HG03469 (cell line): ENCODE results near the gene LRRC72.
"Not testable (repeated sequence)": the region's sequence is repeated elsewhere in the genome, so short reads cannot be mapped to it uniquely, and the experiment has no call there.

ENCODE experiments used
- ATAC-seq: cut with Tn5 transposase; IDR thresholded peaks from one replicate; pipeline ENCODE4 v1.9.1; 2021; ENCODE audit warnings: mild to moderate bottlenecking, moderate library complexity, moderate number of reproducible peaks; ENCODE audit not compliant: unreplicated experiment

LRRC72 gene

DNA sequence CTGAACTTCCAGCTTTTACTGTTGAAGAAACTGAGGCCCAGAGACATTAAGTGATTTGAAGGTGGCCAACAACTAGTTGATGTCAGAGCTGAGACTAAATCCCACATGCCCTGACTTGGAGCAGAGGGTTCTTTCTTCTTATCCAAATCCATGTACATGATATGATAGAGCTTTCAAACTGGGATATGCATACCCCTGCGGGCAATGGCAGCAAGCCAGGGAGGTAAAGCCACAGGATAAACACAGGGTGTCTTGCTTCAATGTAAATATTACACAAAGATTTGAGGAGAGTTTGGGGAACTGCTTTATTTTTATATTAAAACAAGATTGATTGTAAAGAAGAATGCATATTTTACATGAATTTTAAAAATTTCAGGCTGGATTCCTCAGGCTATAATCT is 2.3 kb upstream of the LRRC72 start:
- ATAC-seq = no peak

DNA sequence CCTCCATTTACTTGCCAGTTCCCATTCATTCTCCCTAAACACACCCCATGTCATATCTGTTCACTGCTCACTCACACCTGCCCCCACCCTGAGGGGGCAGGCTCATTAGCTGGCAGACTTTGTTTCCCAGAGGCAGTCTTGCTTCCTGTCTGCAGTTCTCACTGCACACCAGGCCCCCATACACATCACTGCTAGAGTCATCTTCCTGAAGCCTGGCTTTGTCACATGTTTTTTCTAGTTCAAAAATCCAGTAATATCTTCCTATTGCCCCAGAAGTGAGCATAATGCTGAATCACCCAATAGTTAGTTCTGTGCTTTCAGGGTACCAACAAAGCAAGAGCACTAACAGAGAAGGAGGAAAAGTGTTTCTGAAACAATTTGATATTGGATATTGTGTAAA is 1.9 kb downstream of the LRRC72 start:
- no peak for ATAC-seq

DNA sequence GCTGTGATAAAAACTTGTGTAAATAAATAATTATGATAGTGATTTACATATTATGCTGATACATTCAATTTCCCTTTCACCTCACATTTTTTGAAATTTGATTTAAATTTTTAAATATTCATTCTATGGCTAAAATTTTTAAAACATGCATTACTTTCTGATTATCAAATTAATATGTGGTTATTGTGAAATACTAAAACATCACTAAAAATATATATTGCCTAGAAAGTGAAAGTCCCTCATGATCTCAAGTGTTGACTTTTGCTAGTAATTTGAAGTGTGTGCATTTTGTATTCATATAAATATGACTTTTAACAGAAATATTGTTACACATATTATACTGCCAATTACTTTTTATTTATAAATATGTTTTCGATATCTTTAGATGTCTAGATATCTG is 3.1 kb downstream of the LRRC72 start:
- ATAC-seq = no peak

- ATAC-seq = no peak
Measured at GRCh38 chr7:16531707-16532106, 5.1 kb downstream of the LRRC72 start.

DNA sequence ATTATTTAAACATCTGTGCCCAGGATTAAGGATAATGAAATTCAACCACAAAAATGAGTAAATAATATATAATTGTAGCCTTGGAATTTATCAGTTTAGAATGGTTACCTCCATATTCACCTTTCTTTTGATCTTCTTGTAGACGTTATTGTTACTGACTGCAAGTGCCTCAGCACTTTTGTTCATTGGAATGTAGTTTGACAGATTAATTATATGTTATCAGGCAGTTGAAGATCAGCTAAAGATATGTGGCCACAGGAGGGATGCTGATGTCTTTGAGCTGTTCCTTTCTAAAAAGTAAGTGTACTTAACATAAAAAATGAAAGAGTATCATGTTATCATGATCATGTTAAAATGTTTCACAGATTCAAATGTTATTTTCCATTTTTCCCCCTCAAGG is 5.6 kb downstream of the LRRC72 start:
- no peak for ATAC-seq

- ATAC-seq = no peak
Measured at GRCh38 chr7:16535500-16535899, 8.9 kb downstream of the LRRC72 start.

DNA sequence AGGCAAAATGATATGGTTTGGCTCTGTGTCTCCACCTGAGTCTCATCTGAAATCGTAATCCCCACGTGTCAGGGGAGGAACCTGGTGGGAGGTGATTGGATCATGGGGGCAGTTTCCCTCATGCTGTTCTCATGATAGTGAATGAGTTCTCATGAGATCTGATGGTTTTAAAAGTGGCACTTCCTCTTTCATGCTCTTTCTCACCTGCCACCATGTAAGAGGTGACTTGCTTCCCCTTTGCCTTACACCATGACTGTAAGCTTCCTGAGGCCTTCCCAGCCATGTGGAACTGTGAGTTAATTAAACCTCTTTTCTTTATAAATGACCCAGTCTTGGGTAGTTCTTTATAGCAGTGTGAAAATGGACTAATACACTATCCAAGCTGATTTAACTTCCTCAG is 13.9 kb downstream of the LRRC72 start:
- not testable (repeated sequence) for ATAC-seq

DNA sequence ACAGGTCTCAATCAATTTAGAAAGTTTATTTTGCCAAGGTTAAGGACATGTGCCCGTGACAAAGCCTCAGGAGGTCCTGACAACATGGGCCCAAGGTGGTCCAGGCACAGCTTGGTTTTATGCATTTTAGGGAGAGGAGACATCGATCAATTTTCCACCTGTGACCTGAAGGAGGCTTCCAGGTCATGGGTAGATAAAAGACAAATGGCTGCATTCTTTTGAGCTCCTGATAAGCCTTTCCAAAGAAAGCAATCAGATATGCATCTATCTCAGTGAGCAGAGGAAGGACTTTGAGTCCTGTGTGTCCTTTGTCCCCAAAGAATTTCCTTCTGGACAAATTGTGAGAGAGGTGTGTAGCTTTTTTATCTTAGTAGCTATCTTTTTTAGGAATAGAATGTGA is 15.8 kb downstream of the LRRC72 start:
- ATAC-seq = no peak

GRCh38 chr7:16543456-16543855 is 16.8 kb downstream of the LRRC72 start:
- no peak for ATAC-seq

- no peak for ATAC-seq
Measured at GRCh38 chr7:16546921-16547505, 20.4 kb downstream of the LRRC72 start.

DNA sequence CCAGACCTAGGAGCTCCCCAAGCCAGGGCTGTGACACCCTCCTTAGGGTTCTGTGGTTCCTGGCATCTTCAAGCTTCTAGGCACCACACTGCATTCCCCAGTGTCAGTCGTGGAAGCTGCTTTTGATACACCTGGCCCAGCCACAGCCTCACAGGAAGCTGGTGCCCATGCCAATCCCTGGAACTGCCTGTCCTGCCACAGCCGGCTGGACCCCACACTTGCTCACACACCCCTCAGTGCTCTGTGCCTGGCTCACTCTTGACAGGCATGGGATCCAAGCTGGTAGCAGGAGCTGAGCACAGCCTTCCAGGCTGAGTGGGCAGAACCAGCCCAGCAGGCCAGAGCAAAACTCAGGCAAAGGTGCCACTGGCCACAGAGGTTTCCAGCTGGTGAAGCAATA is 21.8 kb downstream of the LRRC72 start:
- ATAC-seq = no peak

DNA sequence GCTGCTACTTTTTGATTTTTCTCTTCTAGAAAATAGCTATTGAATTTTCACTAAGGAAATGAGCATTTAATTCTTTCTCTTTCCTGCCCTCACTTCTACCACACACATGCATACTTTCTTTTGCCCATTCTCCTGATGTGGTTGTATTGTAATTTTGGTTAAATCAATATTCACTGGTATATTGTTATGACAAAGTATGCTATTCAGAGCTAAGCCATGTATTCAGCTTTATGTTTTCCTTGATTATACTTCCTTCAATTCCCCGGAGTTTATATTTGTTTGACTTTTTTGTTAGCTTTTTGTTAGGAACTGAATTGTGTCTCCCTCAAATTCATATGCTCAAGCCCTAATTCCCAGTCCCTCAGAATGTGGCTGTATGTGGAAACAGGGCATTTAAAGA is 24.0 kb downstream of the LRRC72 start:
- ATAC-seq = no peak

DNA sequence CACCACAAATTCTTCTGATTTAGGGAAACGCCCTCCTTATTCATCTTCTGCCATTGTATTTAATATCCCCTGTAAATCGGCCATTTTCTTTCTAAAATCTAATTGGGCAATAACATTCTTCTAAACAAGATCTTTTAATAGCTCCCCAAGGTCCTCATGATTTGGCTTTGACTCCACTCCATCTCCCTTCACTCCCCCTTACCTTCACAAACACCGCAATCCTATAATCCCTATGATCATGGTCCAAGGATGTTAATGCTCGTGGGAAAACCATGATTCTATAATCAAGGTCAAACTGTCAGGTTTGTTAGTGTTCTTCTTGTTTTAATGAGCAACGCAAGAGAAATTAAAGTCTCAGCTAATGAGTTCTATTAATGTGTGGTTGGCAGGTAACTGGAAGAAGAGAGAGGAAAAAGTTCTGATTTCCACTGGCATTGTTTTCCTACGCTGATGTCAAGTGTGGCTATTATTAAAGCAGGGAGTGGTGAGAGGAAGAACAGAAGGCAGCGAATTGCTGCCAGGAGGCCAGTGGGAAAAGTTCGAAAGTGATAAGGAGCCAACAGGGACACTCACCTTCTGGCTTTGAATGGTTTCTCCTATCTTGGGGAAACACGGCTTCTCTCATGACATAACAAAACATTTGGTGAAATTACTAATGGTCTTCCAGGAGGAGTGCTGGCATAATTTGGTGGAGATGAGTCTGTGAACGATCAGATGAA is 28.1 kb downstream of the LRRC72 start:
- ATAC-seq = no peak

DNA sequence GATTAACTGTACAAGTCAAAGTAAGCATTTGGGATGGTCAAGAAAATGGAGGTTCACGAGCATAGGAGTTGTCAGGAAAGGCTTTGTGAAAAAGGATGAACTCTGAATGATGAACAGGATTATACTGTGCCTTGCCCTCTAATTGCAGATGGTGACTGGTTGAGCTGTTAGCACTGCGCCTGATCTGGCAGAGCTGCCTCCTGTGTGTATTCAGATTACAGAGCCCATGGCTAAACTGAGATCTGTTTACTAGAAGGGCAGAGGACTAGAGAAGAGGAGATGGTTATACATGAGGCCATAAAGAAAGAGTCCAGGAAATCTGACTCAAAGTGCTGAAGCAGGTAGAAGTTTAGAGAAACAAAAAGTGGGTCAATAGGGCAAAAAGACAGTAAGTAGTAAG is 29.7 kb downstream of the LRRC72 start:
- no peak for ATAC-seq

DNA sequence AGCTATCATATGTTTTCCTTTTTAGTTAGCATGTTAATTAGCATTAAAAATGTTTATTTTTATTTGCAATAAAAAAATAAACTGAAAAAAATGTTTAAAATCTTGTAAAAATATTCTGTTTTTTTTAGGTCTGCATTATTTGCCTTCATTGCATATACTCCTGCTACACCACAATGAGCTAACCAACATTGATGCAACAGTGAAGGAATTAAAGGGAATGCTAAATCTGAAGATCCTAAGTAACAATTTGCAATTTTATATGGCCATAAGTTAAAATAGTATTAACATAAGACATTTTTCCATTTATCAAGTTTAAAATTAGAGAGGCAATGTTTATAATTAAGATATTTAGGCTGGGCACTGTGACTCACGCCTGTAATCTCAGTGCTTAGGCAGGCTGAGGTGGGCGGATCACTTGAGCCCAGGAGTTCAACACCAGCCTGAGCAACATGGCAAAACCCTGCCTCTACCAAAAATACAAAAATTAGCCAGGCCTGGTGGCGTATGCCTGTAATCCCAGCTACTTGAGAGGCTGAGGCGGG is 32.2 kb downstream of the LRRC72 start:
- no peak for ATAC-seq

GRCh38 chr7:16559497-16560179 is 33.0 kb downstream of the LRRC72 start:
- ATAC-seq = no peak

- ATAC-seq = no peak
Measured at GRCh38 chr7:16561943-16562342, 35.3 kb downstream of the LRRC72 start.

- no peak for ATAC-seq
Measured at GRCh38 chr7:16562456-16563220, 36.0 kb downstream of the LRRC72 start.

DNA sequence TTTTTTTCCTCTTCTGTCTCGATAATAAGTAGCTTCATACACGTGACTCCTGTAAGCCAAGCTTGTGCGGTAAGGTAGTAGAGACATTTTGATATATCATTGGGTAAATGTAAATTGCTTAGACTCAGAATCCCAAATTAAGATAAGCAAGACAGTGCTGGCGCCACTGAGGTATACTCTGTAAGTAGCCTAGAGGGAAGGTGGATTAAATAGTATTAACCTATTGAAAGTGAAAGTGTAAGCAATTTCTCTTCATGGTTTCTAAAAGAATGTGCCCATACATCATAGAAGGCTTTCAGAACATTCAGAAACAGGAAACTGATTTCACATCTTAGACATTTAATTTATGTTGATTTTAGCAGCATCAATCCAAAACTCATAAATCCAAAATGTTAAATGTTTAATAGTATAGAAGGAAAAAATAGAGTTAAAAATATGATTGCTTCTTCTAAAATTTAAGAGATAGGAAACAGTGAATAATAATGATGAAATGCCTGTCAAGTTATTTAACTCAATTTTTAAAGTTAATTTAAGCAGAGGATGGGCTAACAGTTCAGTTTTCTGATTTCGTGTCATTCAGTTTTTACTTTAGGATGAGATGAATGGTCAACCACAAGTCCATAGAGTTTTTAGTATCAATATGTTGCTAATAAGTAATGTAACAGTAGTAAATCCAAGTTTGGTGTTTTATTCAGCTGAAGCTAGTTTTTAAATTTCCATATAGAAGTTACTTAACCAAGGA is 36.8 kb downstream of the LRRC72 start:
- peak; percentile 72 for ATAC-seq

GRCh38 chr7:16564023-16564380 is 37.4 kb downstream of the LRRC72 start:
- ATAC-seq = no peak
